Stimulated activated CD4-positive, alpha-beta T cell treated with anti-CD3 and anti-CD28 coated beads, Interleukin-2, amount 100 ng/mL, for 4 hours (primary cell): Measurements from ENCODE around the gene PPP1R2C.

Experiments used
- DNase-seq: peaks from one replicate; pipeline ENCODE4 v3.0.0-alpha.2; 2020; ENCODE audit warnings: low read depth

PPP1R2C gene

GRCh38 chrX:42748067-42748850 lies 29.7 kb downstream of the PPP1R2C start:
- no peak for DNase-seq

DNA sequence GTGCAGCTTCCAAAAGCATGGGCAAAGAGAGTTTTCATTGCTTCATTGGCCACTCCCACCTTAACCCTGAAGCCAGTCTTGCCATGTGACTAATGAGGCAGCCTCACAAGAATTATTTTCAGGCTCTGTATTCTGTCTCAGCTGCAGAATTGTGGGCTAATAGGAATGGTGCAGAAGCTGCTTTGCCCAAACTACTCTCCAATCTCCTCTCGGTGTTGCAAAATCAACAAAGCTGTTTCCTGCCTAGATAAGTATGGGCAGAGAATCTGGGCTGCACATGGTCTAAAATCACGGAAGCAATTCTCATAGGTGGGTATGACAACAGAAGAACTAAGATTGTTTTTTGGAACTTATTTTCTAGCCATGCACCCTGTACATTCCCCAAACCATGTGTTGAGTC lies 31.4 kb downstream of the PPP1R2C start:
- DNase-seq = no peak

GRCh38 chrX:42740456-42740855 lies 37.5 kb downstream of the PPP1R2C start:
- no peak for DNase-seq

DNA sequence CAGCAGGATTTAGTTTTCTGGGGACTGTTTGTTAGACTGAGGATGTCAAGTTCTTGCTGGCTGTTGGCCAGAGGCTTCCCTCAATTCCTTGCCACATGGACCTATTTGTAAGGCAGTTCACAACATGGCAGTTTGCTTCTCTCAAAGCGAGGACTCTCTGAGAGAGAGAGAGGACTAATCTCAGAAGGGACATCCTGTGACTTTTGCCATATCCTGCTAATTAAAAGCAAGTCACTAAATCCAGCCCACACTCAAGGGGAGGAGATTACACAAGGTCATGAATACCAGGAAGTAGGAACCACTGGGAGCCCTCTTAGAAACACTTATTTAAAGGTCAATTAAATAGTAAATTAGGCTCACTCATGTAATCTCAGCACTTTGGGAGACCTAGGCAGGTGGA lies 38.2 kb downstream of the PPP1R2C start:
- DNase-seq = no peak

DNA sequence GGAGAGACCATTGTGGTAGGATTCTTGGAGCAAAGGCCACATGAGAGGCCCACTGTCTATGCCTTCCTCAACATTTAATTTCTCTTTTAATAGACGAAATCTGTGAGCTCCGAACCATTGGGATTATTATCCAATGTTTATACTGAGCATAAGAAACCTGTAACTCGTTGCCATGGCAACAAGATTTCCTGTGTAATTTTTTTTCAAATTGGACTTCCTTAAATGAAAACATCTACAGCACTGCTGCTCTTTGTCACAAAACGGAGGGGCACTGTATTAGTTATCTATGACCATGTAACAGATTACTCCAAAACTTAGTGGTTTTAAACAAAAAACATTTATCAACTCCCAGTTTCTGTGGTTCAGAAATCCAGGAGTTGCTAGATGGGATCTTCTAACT lies 38.7 kb downstream of the PPP1R2C start:
- no peak for DNase-seq

GRCh38 chrX:42738552-42738951 lies 39.4 kb downstream of the PPP1R2C start:
- DNase-seq = no peak

GRCh38 chrX:42735250-42735649 lies 42.7 kb downstream of the PPP1R2C start:
- DNase-seq = no peak

DNA sequence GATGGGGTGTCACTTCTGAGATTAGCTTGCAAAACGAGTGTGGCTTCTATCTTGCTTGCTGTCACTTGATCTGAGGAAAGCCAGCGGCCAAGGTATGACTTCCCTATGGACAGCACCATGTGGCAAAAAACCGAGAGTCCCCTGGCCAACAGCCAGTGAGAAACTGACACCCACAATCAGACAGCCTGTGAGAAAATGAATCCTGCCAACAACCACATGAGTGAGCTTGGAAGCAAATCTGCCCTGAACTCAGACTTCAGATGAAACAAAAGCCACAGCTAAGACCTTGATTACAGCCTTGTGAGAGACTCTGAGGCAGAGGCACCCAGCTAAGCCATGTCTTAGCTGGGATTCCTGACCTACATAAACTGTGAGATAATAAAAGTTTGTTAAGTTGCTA lies 45.5 kb downstream of the PPP1R2C start:
- no peak for DNase-seq
